GM12878 (cell line): Measurements from ENCODE around the gene BCL2L12. TPM values are rescaled to one million over a fixed set of nuclear protein-coding genes. Genes with fewer than 3 reads are reported as not detected.

Experiments
- BACH1 ChIP-seq: fragments of 450-650 bp; IDR thresholded peaks from 2 replicates; pipeline ENCODE4 v1.6.1; 2017; ENCODE audit warnings: mild to moderate bottlenecking, borderline replicate concordance
- CBX5 ChIP-seq: sonication (generic); IDR thresholded peaks from 2 replicates; pipeline ENCODE4 v1.6.1; 2016; ENCODE audit warnings: low read depth, moderate library complexity, mild to moderate bottlenecking, inconsistent platforms
- CHD1 ChIP-seq: IDR thresholded peaks from 2 replicates; pipeline ENCODE4 v1.6.1; 2012; ENCODE audit warnings: low read depth, low read length, improper control_type of control experiment
- CREM ChIP-seq: IDR thresholded peaks from 2 replicates; pipeline ENCODE4 v1.6.1; 2014; ENCODE audit warnings: antibody characterized with exemption, low read depth
- E4F1 ChIP-seq: fragments of 450-650 bp; IDR thresholded peaks from 2 replicates; pipeline ENCODE4 v1.6.1; 2018; ENCODE audit warnings: borderline replicate concordance, mild to moderate bottlenecking; ENCODE audit not compliant: partially characterized antibody
- FOS ChIP-seq: IDR thresholded peaks from 3 replicates; pipeline ENCODE4 v1.6.1; 2011; ENCODE audit warnings: borderline replicate concordance; ENCODE audit not compliant: insufficient read length; ENCODE audit errors: extremely low read depth
- HCFC1 ChIP-seq: fragments of 150-350 bp; IDR thresholded peaks from 2 replicates; pipeline ENCODE4 v1.6.1; 2014; ENCODE audit warnings: low read length
- RB1 ChIP-seq: fragments of 450-650 bp; formaldehyde crosslinking; IDR thresholded peaks from 2 replicates; pipeline ENCODE4 v1.6.1; 2017; ENCODE audit warnings: mild to moderate bottlenecking, borderline replicate concordance
- USF1 ChIP-seq: IDR thresholded peaks from 2 replicates; pipeline ENCODE4 v1.6.1; 2011; ENCODE audit warnings: borderline replicate concordance, low read depth, mild to moderate bottlenecking, moderate library complexity, mixed read lengths, low read length; ENCODE audit not compliant: insufficient read depth; ENCODE audit errors: extremely low read length
- polyA plus RNA-seq, 11 experiments: library from polyadenylated mRNA; depleted of rRNA in 4 of 11; unstranded in 6 of 11; stranded (reverse) in 5 of 11; fragments of >200 nt; fragmentation: Nextera tagmentation in 4 of 11; fragmentation: Illumina TruSeq in 1 of 11; extraction: Ambion mirVana in 4 of 11; extraction: Trizol in 1 of 11; gene quantifications; 1 replicate in 1 of 11; 2 replicates in 10 of 11; pipeline versions ENCODE4 v1.2.1 to v1.2.3, GENCODE V29; 2011 to 2016; ENCODE audit warnings: inconsistent platforms in 2 of 11, missing spikeins in 2 of 11, low read depth in 1 of 11
- total RNA-seq, 4 experiments: library from RNA; depleted of rRNA in 3 of 4; stranded (reverse); fragments of >200 nt in 3 of 4; fragmentation: Illumina TruSeq in 1 of 4; extraction: Trizol in 1 of 4; gene quantifications; 2 replicates each; pipeline versions ENCODE4 v1.2.1 to v1.2.3, GENCODE V29; 2013 to 2021

BCL2L12 gene
- total and polyA plus RNA-seq, 10 of the 15 experiments (the other 5 are each of a cell fraction or from before 2014, with no cell fraction given), result 1.8 to 143 (median 50.4) TPM

DNA sequence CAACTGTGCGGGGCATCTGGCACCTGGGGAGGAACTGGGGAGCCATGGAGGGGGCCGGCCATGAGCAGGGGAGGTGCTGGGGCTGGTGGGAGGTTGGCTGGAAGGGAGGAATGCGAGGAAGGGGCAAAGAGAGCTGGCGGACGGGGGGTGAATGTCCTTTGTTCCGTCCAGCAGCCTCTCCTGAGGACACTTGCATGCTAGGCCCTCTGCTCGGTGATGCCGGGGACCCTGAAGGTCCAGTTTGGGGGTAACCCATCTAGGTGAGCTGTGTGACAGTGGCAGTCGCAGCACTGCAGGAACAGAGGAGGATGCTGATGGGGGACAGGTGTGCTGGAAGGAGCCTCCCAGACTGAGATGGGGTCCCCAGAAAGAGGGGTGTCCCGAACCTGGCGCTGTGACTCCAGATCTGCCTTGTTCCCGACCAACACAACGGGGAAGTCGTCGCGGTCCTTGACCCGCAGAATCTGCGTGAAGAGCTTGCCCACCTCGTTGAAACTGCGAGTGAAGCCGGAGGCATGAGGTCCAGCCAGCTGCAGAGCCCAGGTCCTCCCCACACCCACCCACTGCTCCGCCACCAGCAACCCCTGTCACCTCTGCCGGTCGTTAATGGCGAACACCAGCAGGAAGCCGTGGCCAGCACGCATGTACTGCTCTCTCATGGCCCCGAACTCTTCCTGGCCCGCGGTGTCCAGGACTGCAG is 29.4 kb upstream of the BCL2L12 start (continued):
- no peak for TF ChIP-seq CREM
- TF ChIP-seq CHD1, result no peak
- TF ChIP-seq RB1, result no peak
- TF ChIP-seq BACH1, result no peak
- TF ChIP-seq FOS, result no peak
- TF ChIP-seq E4F1, result no peak
- no peak for TF ChIP-seq USF1
- TF ChIP-seq CBX5, result no peak
- TF ChIP-seq HCFC1, result no peak
